Esophagus muscularis mucosa (tissue), 4 donors: ENCODE results near the gene WWOX. TPM values are rescaled to one million over a fixed set of nuclear protein-coding genes. Genes with fewer than 3 reads are reported as not detected.

ENCODE experiments used
- DNase-seq: peaks from one replicate; pipeline ENCODE4 v3.0.0-alpha.2; 2017; ENCODE audit errors: extremely low spot score
- H3K27ac ChIP-seq, 4 donors: fragments of 200-600 bp; sonication (generic); replicated peaks in 1 of 4; 1 replicate in 3 of 4; 2 replicates in 1 of 4; pipeline ENCODE4 v1.5.1; 2016 to 2019; ENCODE audit warnings: mild to moderate bottlenecking in 1 of 4
- H3K27me3 ChIP-seq, 4 donors: fragments of 200-600 bp; sonication (generic); one replicate each; pipeline versions ENCODE4 v1.5.1 to v1.6.0; 2016 to 2019
- H3K36me3 ChIP-seq, 4 donors: fragments of 200-600 bp; sonication (generic); one replicate each; pipeline ENCODE4 v1.5.1; 2016 to 2019
- H3K4me1 ChIP-seq, 4 donors: fragments of 200-600 bp; sonication (generic); one replicate each; pipeline ENCODE4 v1.5.1; 2016 to 2019
- H3K4me3 ChIP-seq, 4 donors: fragments of 200-600 bp; sonication (generic); 1 replicate in 2 of 4; 2 replicates in 2 of 4; pipeline ENCODE4 v1.5.1; 2016 to 2019; ENCODE audit warnings: mild to moderate bottlenecking in 4 of 4, moderate library complexity in 1 of 4
- H3K9me3 ChIP-seq, 4 donors: fragments of 200-600 bp; sonication (generic); 1 replicate in 3 of 4; 2 replicates in 1 of 4; pipeline ENCODE4 v1.5.1; 2016 to 2019
- EP300 ChIP-seq: sonication (generic); formaldehyde crosslinking; IDR thresholded peaks from one replicate; pipeline ENCODE4 v1.6.1; 2017; ENCODE audit warnings: antibody characterized with exemption
- POLR2A ChIP-seq: fragments of 450-650 bp; IDR thresholded peaks from one replicate; pipeline ENCODE4 v1.6.1; 2017; ENCODE audit warnings: antibody characterized with exemption, moderate library complexity, mild to moderate bottlenecking, low read depth
- POLR2AphosphoS5 ChIP-seq, 2 donors: sonication (generic); formaldehyde crosslinking; IDR thresholded peaks; one replicate each; pipeline ENCODE4 v1.6.1; 2017; ENCODE audit warnings: antibody characterized with exemption in 2 of 2
- WGBS: methylation state at CpG from one replicate; pipeline ENCODE4 v1.1.5; 2018; 5-methylcytosine and 5-hydroxymethylcytosine counted together
- intact Hi-C: fragments of 100-400 bp; cut with DNase I; formaldehyde crosslinking; loops from one replicate; pipeline ENCODE4 v1.15.1; 2023
- total RNA-seq, 4 donors: library from RNA; depleted of rRNA; stranded (reverse); fragments of >200 nt; gene quantifications; one replicate each; pipeline versions ENCODE4 v1.1.0 to v1.2.1, GENCODE V29; 2016
- TF ChIP-seq, protein P1 (sequence below), 3 experiments: fragments of 200-600 bp in 2 of 3; fragments of 450-650 bp in 1 of 3; sonication (generic) in 2 of 3; IDR thresholded peaks; one replicate each; pipeline ENCODE4 v1.5.1; 2017 to 2019; ENCODE audit warnings: antibody characterized with exemption in 3 of 3, mild to moderate bottlenecking in 2 of 3, moderate library complexity in 1 of 3

The WWOX gene
- total RNA-seq, 4 donors from 2014 or later = 14.4 to 27.8 (median 15.4) TPM

DNA sequence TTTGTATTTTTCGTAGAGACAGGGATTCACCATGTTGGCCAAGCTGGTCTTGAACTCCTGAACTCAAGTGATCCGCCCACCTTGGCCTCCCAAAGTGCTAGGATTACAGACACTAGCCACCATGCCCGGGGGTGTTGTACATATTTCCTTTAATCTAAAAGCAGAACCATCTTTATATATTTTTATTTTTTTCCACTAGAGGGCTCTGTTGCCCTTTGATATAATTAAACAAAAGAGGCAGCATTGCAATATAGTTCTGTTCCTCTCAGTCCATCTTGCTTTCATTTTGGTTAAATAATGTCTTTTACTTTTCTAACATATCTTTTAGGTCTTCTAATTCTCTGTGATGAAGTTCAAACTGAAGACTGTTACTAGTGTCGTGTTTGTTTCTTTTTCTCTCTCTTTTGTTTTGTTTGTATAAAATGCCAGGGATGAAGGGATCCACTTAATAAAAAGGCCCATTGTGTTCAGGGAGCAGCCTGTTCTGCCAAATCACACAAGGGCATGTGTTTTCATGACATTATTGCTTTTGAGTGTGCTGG lies 23.4 kb downstream of the WWOX start:
- Histone ChIP-seq H3K36me3 (peaks cover 0 to 16% (median 3%) of the 10 kb centered on the region in 4 donors), H3K4me1 (peaks cover 8 to 26% (median 20%) of the 10 kb centered on the region in 4 donors), H3K27ac (peak overlapping the region in 1 of 4 donors; percentile 40), H3K27me3 (no peaks in the 10 kb centered on the region), H3K4me3 (no peak overlapping the region), H3K9me3 (no peaks in the 10 kb centered on the region)
- intact Hi-C loops = loop anchor here (2.0 to 10.0 kb wide), 3 partner anchors 112 to 1479 kb away; partner anchors contain the start of gene MAF
- DNase-seq = no peak
- TF ChIP-seq, protein P1, sequence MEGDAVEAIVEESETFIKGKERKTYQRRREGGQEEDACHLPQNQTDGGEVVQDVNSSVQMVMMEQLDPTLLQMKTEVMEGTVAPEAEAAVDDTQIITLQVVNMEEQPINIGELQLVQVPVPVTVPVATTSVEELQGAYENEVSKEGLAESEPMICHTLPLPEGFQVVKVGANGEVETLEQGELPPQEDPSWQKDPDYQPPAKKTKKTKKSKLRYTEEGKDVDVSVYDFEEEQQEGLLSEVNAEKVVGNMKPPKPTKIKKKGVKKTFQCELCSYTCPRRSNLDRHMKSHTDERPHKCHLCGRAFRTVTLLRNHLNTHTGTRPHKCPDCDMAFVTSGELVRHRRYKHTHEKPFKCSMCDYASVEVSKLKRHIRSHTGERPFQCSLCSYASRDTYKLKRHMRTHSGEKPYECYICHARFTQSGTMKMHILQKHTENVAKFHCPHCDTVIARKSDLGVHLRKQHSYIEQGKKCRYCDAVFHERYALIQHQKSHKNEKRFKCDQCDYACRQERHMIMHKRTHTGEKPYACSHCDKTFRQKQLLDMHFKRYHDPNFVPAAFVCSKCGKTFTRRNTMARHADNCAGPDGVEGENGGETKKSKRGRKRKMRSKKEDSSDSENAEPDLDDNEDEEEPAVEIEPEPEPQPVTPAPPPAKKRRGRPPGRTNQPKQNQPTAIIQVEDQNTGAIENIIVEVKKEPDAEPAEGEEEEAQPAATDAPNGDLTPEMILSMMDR (IDR thresholded peaks at IDR 0.05) = peak; percentile 51 to 63 (median 55)
- no peak for TF ChIP-seq POLR2A
- 8% methylated on average over 4 of the region's 4 CpGs for WGBS

DNA sequence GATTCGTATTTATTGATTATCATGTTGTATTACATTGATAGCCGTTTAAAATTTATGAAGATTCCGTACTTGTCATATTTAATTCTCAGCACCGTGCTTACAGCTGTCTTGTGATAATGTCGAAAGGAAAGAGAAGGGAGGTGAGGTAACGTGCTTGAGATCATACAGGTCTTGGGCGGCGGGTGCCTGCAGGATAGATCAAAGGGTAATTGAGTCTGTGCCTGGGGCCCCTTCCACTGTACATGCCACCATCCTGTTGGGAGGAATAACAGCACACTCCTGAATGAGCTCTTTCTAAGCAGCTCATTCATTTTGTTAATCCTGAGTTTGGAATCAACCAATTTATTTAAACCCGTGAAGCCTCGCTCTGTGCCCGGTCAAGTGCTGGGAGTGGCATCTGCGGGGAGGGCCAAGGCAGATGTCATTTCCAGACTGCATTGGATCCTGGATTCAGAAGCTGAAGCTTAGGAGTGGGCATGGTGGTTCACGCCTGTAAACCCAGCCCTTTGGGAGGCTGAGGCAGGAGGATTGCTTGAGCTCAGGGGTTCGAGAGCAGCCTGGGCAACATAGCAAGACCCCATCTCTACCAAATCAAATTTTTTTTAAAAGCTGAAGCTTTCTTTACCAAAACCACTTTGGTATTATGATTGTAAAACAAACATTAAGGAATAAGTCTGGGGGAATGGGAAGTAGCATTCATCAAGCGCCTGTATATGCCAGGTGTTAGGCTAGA lies 25.8 kb downstream of the WWOX start:
- Histone ChIP-seq H3K27me3 (no peaks in the 10 kb centered on the region), H3K27ac (no peak overlapping the region), H3K4me1 (peaks cover 11 to 34% (median 25%) of the 10 kb centered on the region in 4 donors), H3K36me3 (no peaks in the 10 kb centered on the region), H3K4me3 (no peak overlapping the region), H3K9me3 (no peaks in the 10 kb centered on the region)
- intact Hi-C loops = loop anchor here (10.0 kb wide), 1 partner anchor 310 kb away; no protein-coding TSS in a partner anchor
- 94% methylated on average over 15 of the region's 15 CpGs for WGBS
- TF ChIP-seq, protein P1 (IDR thresholded peaks at IDR 0.05) = no peak
- DNase-seq = no peak

DNA sequence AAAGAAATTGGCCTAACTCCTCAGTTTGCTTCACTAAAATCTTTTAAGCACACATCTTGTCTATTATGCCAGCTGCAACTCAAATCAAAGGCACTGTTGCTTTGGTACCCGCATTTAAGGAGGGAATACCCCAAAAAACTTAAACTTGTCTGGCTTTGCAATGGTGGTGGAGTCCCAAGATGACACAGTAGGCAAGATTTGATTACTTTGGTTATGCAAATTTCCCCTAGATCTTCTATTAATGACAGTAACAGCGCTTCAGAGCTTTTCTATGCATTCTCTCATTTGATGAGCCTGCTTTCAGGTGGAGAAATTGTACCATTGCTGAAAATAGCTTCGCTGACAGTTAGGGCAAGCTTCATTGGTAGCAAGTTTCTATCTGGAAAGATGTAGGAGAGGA lies 27.2 kb downstream of the WWOX start:
- peaks cover 11 to 34% (median 25%) of the 10 kb centered on the region in 4 donors for H3K4me1 ChIP-seq
- intact Hi-C loops = loop anchor here (10.0 kb wide), 1 partner anchor 308 kb away; no protein-coding TSS in a partner anchor
- no peaks in the 10 kb centered on the region for H3K9me3 ChIP-seq
- TF ChIP-seq, protein P1 (IDR thresholded peaks at IDR 0.05) = no peak
- TF ChIP-seq POLR2AphosphoS5 (IDR thresholded peaks at IDR 0.05) = no peak
- TF ChIP-seq EP300 = no peak
- TF ChIP-seq POLR2A = no peak
- DNase-seq = no peak
- WGBS = 98% methylated on average over 3 of the region's 3 CpGs
- H3K27ac ChIP-seq = no peak overlapping the region
- H3K36me3 ChIP-seq = no peaks in the 10 kb centered on the region
- peak overlapping the region in 1 of 4 donors; percentile 19 for H3K4me3 ChIP-seq
- no peaks in the 10 kb centered on the region for H3K27me3 ChIP-seq

DNA sequence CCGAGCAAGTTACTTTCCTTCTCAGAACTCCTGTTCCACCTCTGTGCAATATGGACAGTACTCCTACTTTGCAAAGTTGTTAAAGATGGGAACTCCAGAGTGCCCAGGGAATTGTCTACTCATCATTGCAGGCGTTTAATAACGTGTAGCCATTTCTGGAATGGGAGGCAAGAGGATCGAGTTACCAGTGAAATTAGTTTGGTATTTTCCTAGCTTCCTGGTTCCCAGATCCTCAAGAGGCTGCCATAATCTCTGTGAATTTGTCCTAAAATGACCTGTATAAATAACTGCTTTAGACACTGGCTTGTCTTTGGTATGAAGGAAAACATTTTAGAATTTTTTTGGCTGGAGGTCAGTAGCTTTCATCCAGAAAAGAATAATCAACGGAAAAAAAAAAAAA lies 27.7 kb downstream of the WWOX start:
- TF ChIP-seq POLR2A (no peak), POLR2AphosphoS5 (IDR thresholded peaks at IDR 0.05) (no peak), EP300 (no peak)
- TF ChIP-seq, protein P1 (IDR thresholded peaks at IDR 0.05) = no peak
- Histone ChIP-seq H3K27ac (peak overlapping the region in 2 of 4 donors; percentile 1 to 12), H3K9me3 (no peaks in the 10 kb centered on the region), H3K4me1 (peaks cover 11 to 34% (median 25%) of the 10 kb centered on the region in 4 donors), H3K27me3 (no peaks in the 10 kb centered on the region), H3K36me3 (no peaks in the 10 kb centered on the region), H3K4me3 (peak overlapping the region in 2 of 4 donors; percentile 0 to 19)
- no peak for DNase-seq
- intact Hi-C loops = loop anchor here (10.0 kb wide), 1 partner anchor 308 kb away; no protein-coding TSS in a partner anchor
- 12% methylated on average over 5 of the region's 5 CpGs for WGBS
